A673 (cell line): ENCODE results near the gene SLC7A5.

Source experiments
- EZH2 ChIP-seq: fragments of 200-600 bp; sonication (generic); IDR thresholded peaks from 2 replicates; pipeline ENCODE4 v1.6.1; 2017; ENCODE audit warnings: borderline replicate concordance, low read depth, mild to moderate bottlenecking, mixed read lengths, antibody characterized with exemption, low read length; ENCODE audit not compliant: poor library complexity, severe bottlenecking
- TF ChIP-seq, protein P1 (sequence below): fragments of 300-800, 200-600 bp; sonication (generic); conservative IDR thresholded peaks from 2 replicates; pipeline ENCODE4 v1.5.1; 2017; ENCODE audit warnings: low read depth, mild to moderate bottlenecking, antibody characterized with exemption, low read length, moderate library complexity, mixed read lengths

DNA sequence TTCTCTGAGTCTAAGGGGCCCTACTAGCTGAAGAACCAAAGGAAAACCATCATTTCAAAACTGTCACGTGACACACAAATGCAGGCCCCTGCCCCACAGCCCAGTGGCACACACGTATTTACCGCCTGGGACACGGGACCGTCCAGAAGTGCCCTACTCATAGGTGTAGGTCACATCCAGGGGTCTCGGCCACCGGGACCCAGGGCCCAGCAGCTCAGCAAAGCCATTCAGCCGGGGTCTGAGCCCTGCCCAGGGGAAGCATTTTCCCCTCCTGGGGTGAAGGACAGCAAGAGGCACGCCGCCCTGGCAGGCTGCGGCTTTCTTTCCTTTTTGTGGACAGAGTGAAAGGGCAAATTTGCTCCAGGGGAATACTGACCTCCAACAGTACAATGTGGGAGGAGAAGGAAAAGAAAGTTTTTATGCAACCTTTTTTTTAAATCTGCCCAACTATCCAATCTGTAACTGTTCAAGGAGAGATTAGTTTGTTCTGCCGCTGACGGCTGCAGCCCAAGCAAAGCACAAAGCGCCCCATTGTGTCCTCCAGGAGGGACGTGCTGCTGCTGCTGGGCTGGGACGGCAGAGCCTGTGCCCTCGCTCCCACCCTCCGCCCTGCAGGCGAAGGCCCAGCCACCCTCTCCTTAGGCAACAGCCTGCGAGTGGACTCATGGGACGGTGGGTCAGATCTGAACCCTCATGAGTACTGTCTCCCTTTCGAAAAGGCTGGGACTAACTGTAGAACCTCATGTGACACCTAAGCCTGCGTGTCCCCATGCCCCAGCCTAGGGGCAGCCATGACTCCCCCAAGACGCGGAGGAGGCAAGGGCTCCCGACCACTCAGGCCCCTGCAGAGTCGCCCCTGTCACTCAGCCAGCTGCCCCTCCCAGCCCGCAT, 21.3 kb downstream of the SLC7A5 start:
- no peak for TF ChIP-seq EZH2
- TF ChIP-seq, protein P1, sequence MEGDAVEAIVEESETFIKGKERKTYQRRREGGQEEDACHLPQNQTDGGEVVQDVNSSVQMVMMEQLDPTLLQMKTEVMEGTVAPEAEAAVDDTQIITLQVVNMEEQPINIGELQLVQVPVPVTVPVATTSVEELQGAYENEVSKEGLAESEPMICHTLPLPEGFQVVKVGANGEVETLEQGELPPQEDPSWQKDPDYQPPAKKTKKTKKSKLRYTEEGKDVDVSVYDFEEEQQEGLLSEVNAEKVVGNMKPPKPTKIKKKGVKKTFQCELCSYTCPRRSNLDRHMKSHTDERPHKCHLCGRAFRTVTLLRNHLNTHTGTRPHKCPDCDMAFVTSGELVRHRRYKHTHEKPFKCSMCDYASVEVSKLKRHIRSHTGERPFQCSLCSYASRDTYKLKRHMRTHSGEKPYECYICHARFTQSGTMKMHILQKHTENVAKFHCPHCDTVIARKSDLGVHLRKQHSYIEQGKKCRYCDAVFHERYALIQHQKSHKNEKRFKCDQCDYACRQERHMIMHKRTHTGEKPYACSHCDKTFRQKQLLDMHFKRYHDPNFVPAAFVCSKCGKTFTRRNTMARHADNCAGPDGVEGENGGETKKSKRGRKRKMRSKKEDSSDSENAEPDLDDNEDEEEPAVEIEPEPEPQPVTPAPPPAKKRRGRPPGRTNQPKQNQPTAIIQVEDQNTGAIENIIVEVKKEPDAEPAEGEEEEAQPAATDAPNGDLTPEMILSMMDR, result no peak
